Measurements from ENCODE around the gene PDLIM7. TPM values are rescaled to one million over a fixed set of nuclear protein-coding genes. Genes with fewer than 3 reads are reported as not detected.

The PDLIM7 gene
- total RNA-seq, 1 donor from 2014 or later: 118 TPM

DNA sequence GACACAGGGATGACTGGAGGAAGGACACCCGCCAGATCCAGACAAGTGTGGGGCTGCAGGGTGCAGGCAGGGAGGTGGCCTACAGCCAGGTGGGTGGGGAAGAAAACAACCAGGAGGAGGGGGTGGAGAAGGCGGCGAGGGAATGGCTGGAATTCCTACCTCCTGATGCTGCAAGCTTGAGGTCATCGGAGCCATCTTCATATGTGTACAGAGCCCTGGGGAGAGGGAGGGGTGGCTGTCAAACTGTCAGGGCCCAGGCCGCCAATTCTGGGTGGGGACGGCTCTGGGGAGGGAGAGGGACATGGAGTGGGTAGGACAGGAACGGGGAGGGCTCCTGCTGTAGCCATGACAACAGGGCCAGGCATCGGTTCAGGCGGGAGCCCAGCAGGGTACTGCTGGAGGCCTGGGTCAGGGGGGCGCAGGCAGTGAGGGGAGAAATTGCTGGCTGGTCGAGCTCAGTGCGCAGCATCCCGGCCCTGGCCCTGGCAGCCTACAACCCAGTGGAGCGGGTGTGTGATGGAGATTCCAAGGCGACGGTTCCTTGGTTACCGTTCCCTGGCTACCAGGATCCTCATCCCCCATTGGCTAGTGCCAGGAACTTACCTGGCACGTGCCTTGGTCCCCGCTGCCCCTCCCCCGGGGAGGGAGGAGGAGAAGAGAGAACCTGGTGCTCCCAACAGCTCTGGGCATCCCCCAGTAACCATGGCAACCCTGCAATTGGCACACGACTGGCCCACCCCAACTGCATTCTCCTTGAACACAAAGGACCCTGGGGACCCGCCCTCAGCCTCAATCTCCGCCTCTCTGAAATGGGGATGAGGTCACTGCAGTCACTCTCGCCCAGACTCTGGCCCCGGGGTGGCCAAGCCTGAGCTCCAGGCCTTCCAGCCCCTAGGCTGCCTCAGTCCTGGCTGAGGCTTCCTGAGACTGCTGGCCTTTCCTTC, 28.4 kb downstream of the PDLIM7 start:
- peak overlapping the region; percentile 66 for H3K27ac ChIP-seq
- peaks cover 44% of the 10 kb centered on the region for H3K4me1 ChIP-seq
- no peak for DNase-seq (ENCODE audit: extremely low spot score in 2 of 2)
- H3K27me3 ChIP-seq: no peaks in the 10 kb centered on the region
- H3K36me3 ChIP-seq: peaks cover 0 to 24% of the 10 kb centered on the region in 2 donors
- intact Hi-C loops (cut with DNase I): no loop called here
- H3K4me3 ChIP-seq: no peak overlapping the region
- no peaks in the 10 kb centered on the region for H3K9me3 ChIP-seq
- TF ChIP-seq CTCF (IDR thresholded peaks at IDR 0.05) (no peak), POLR2A (IDR thresholded peaks at IDR 0.05) (no peak), POLR2AphosphoS5 (IDR thresholded peaks at IDR 0.05; ENCODE audit: insufficient read depth in 1 of 2, low read depth in 1 of 2) (no peak)

DNA sequence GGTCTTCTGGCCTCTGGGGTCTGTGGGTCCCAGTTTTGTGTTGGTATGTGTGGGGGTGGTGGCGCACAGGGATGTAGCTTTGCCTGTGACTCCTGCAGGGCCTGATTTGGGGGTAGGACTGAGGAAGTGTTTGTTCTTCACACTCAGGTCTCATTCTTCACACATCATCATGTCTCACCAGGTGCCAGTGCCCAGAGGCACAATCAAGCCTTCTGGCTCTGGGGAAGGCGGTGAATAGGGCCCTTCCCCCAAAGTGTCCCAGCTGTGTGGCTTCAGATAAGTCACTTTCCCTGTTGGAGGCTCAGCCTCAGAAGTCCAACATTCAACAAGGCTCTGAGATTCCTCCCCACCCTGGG, 29.1 kb downstream of the PDLIM7 start:
- TF ChIP-seq CTCF (IDR thresholded peaks at IDR 0.05): no peak
- intact Hi-C loops (cut with DNase I): no loop called here
- H3K27me3 ChIP-seq: no peaks in the 10 kb centered on the region
- H3K9me3 ChIP-seq: no peaks in the 10 kb centered on the region
- H3K4me3 ChIP-seq: no peak overlapping the region
- peaks cover 42% of the 10 kb centered on the region for H3K4me1 ChIP-seq
- H3K27ac ChIP-seq: no peak overlapping the region
- DNase-seq (ENCODE audit: extremely low spot score in 2 of 2): no peak
- H3K36me3 ChIP-seq: peaks cover 0 to 24% of the 10 kb centered on the region in 2 donors

- intact Hi-C loops (cut with DNase I): no loop called here
- no peak for TF ChIP-seq POLR2A (IDR thresholded peaks at IDR 0.05)
- TF ChIP-seq CTCF (IDR thresholded peaks at IDR 0.05): no peak
- TF ChIP-seq POLR2AphosphoS5 (IDR thresholded peaks at IDR 0.05; ENCODE audit: insufficient read depth in 1 of 2, low read depth in 1 of 2): no peak
- Histone ChIP-seq H3K4me1 (peaks cover 39% of the 10 kb centered on the region), H3K27ac (no peak overlapping the region), H3K27me3 (no peaks in the 10 kb centered on the region), H3K4me3 (no peak overlapping the region), H3K9me3 (no peaks in the 10 kb centered on the region), H3K36me3 (peaks cover 0 to 24% of the 10 kb centered on the region in 2 donors)
- DNase-seq (ENCODE audit: extremely low spot score in 2 of 2): no peak
Observed at GRCh38 chr5:177467436-177467835, 30.0 kb downstream of the PDLIM7 start.

GRCh38 chr5:177466861-177467260, 30.5 kb downstream of the PDLIM7 start:
- TF ChIP-seq CTCF (IDR thresholded peaks at IDR 0.05) (no peak), POLR2AphosphoS5 (IDR thresholded peaks at IDR 0.05; ENCODE audit: insufficient read depth in 1 of 2, low read depth in 1 of 2) (no peak), POLR2A (IDR thresholded peaks at IDR 0.05) (no peak)
- intact Hi-C loops (cut with DNase I): no loop called here
- Histone ChIP-seq H3K4me3 (no peak overlapping the region), H3K36me3 (peaks cover 0 to 24% of the 10 kb centered on the region in 2 donors), H3K27ac (no peak overlapping the region), H3K9me3 (no peaks in the 10 kb centered on the region), H3K27me3 (no peaks in the 10 kb centered on the region), H3K4me1 (peaks cover 33% of the 10 kb centered on the region)
- no peak for DNase-seq (ENCODE audit: extremely low spot score in 2 of 2)

- peaks cover 0 to 29% of the 10 kb centered on the region in 2 donors for H3K36me3 ChIP-seq
- no peak for DNase-seq (ENCODE audit: extremely low spot score in 2 of 2)
- intact Hi-C loops (cut with DNase I): no loop called here
Observed at GRCh38 chr5:177465044-177465443, 32.4 kb downstream of the PDLIM7 start.

More at GRCh38 chr5:177465044-177465443, 32.4 kb downstream of the PDLIM7 start:
- no peak for TF ChIP-seq POLR2A (IDR thresholded peaks at IDR 0.05)
- no peak for TF ChIP-seq CTCF (IDR thresholded peaks at IDR 0.05)
- TF ChIP-seq POLR2AphosphoS5 (IDR thresholded peaks at IDR 0.05; ENCODE audit: insufficient read depth in 1 of 2, low read depth in 1 of 2): no peak
- no peaks in the 10 kb centered on the region for H3K9me3 ChIP-seq
- no peak overlapping the region for H3K4me3 ChIP-seq
- no peak overlapping the region for H3K27ac ChIP-seq
- H3K27me3 ChIP-seq: no peaks in the 10 kb centered on the region
- peaks cover 15% of the 10 kb centered on the region for H3K4me1 ChIP-seq

Measured in vagina (tissue), 2 donors.